ENCODE measurements around the gene MAP2K6. TPM values are rescaled to one million over a fixed set of nuclear protein-coding genes. Genes with fewer than 3 reads are reported as not detected.
A peak's percentile ranks its signal among the peaks of the same experiment; 100 is the strongest.

MAP2K6 gene
- total RNA-seq, 1 donor from 2014 or later = 10.3 TPM

DNA sequence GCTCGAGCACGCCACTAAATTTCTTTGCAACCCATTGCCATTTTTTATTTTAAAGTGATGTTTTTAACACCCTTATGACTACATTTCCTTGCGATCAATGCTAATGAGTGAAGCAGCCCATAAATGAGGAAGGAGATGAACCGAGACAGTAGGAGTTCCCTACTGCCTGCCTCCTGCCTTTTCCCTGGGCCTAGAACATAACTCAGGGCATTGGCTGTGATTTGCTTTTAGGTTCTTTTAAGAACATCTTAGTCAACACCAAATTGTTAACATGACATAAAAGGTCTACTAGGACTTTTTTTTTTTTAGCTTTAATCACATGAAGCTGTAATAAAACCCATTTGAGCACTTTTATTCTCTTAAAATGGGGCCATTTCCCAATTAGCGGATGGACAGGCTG, 81.3 kb downstream of the MAP2K6 start:
- H3K9me3 ChIP-seq = no peaks in the 10 kb centered on the region
- intact Hi-C loops (cut with DNase I) = no loop called here
- no peak overlapping the region for H3K4me3 ChIP-seq
- no peak for DNase-seq (ENCODE audit: extremely low spot score in 2 of 2)
- H3K27ac ChIP-seq = no peak overlapping the region
- TF ChIP-seq POLR2A (IDR thresholded peaks at IDR 0.05) (no peak), POLR2AphosphoS5 (IDR thresholded peaks at IDR 0.05; ENCODE audit: insufficient read depth in 1 of 2, low read depth in 1 of 2) (no peak)
- TF ChIP-seq, protein P1, sequence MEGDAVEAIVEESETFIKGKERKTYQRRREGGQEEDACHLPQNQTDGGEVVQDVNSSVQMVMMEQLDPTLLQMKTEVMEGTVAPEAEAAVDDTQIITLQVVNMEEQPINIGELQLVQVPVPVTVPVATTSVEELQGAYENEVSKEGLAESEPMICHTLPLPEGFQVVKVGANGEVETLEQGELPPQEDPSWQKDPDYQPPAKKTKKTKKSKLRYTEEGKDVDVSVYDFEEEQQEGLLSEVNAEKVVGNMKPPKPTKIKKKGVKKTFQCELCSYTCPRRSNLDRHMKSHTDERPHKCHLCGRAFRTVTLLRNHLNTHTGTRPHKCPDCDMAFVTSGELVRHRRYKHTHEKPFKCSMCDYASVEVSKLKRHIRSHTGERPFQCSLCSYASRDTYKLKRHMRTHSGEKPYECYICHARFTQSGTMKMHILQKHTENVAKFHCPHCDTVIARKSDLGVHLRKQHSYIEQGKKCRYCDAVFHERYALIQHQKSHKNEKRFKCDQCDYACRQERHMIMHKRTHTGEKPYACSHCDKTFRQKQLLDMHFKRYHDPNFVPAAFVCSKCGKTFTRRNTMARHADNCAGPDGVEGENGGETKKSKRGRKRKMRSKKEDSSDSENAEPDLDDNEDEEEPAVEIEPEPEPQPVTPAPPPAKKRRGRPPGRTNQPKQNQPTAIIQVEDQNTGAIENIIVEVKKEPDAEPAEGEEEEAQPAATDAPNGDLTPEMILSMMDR (IDR thresholded peaks at IDR 0.05) = no peak
- H3K36me3 ChIP-seq = no peaks in the 10 kb centered on the region
- peaks cover 4% of the 10 kb centered on the region for H3K4me1 ChIP-seq
- no peaks in the 10 kb centered on the region for H3K27me3 ChIP-seq

DNA sequence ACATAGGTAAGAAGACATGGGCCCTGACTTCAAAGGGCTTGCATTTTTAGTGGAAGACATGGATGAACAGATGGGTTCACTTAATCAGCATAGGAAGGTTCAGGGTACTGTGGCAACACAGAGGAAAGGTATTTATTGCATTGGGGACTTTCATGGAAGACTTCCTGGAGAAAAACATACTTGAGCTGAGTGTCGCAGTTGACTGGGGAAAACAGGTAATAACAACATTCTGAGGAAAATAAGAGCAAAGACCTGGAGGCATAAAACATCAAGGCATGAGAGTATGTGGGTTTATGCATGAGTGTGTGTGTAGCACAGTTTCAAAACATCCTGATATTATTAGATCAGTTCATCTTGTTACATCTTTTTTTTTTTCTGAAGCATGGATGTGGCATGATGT, 82.7 kb downstream of the MAP2K6 start:
- Histone ChIP-seq H3K27me3 (no peaks in the 10 kb centered on the region), H3K27ac (no peak overlapping the region), H3K4me3 (no peak overlapping the region), H3K9me3 (no peaks in the 10 kb centered on the region), H3K4me1 (peaks cover 17% of the 10 kb centered on the region), H3K36me3 (no peaks in the 10 kb centered on the region)
- no peak for TF ChIP-seq POLR2A (IDR thresholded peaks at IDR 0.05)
- TF ChIP-seq POLR2AphosphoS5 (IDR thresholded peaks at IDR 0.05; ENCODE audit: insufficient read depth in 1 of 2, low read depth in 1 of 2) = no peak
- TF ChIP-seq, protein P1 (IDR thresholded peaks at IDR 0.05) = no peak
- intact Hi-C loops (cut with DNase I) = no loop called here
- no peak for DNase-seq (ENCODE audit: extremely low spot score in 2 of 2)

DNA sequence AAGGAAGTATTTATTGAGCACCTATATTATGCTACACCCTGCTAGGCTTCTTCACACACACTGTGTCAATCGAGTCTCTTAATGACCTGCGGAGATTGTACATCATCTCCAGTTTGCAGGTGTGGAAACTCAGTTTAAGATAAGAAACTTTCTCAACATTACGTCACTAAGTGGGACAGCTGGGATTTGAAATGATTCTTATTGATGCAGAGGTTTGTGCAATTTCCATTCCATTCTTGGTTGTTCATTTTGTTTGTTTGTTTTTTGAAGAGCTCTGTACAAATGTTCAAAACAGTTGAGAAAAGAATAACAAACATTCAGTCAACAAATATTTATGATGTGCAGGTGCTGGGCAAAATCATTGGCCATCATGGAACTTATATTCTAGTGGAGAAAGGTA, 84.8 kb downstream of the MAP2K6 start:
- TF ChIP-seq, protein P1 (IDR thresholded peaks at IDR 0.05) = no peak
- TF ChIP-seq POLR2A (IDR thresholded peaks at IDR 0.05) = no peak
- Histone ChIP-seq H3K4me3 (no peak overlapping the region), H3K4me1 (peaks cover 23% of the 10 kb centered on the region), H3K36me3 (no peaks in the 10 kb centered on the region), H3K27ac (no peak overlapping the region), H3K9me3 (no peaks in the 10 kb centered on the region), H3K27me3 (no peaks in the 10 kb centered on the region)
- intact Hi-C loops (cut with DNase I) = no loop called here
- no peak for DNase-seq (ENCODE audit: extremely low spot score in 2 of 2)

DNA sequence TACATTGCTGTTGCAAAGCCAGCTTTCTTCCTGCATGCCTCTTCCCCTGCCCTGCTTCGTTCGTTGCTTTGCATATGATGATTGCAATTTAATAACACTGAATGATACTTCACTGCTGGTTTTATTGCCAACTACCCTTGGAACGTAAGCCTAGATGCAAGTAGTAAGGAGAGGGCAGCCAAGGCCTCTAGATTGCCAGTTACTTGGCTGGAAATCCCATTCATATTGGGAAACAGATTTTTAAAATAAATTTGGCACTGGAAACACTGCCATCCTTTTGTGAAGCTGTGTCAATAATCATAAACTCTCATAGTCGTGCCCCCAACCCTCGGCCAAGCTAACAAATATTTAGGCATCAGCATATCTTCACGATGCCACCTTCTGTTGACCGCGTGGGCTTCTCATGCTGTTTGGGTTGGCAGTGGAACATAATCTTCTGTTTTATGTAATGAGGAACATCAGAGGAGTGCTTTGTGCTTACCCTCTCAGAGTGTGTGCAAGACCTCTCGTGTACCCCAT, 86.5 kb downstream of the MAP2K6 start:
- Histone ChIP-seq H3K27me3 (no peaks in the 10 kb centered on the region), H3K4me1 (peaks cover 23% of the 10 kb centered on the region), H3K9me3 (no peaks in the 10 kb centered on the region), H3K27ac (peak overlapping the region; percentile 27), H3K4me3 (no peak overlapping the region), H3K36me3 (no peaks in the 10 kb centered on the region)
- no peak for DNase-seq (ENCODE audit: extremely low spot score in 2 of 2)
- intact Hi-C loops (cut with DNase I) = no loop called here
- TF ChIP-seq, protein P1 (IDR thresholded peaks at IDR 0.05) = no peak
- TF ChIP-seq POLR2A (IDR thresholded peaks at IDR 0.05) (no peak), POLR2AphosphoS5 (IDR thresholded peaks at IDR 0.05; ENCODE audit: insufficient read depth in 1 of 2, low read depth in 1 of 2) (no peak)

DNA sequence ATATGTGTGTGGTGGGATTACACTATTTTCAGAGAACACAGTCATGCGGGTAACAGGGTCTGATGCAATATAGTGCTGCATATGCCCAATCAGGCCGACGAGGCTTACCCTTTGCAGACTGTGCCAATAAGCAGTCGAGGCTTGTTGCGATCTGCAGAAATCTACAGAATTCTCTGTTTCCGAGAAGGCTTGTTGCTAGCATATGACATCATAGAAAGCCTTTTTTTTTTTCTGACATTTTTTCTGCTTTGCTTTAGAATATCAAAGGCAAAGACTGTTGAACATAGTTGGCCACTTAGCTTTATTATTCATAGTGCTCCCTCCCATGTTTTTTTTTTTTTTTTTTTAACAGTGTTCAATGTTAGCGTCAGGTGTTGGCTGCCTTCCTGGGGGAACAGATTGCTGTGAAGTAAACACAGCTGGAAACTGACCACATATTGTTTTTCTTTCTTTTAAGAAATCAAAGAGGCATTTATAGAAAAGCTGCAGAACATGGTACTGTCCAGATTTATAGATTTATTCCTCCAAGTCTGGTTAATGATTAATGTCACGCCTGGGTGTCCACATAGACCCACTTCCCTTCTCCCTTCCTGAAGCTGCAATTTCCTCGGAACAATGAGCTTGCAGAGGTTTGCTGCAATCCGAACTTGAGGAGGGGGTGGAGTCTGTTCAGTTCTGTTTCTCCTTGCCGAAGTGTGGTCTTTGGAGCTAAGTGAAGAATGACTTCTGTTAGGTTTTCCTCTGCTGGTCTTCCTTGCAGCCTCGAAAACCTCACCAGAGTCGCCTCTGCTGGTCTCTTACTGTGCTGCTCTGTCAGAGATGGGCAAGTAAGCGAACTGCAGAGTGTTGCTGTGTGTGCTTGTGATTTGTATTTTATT, 87.3 kb downstream of the MAP2K6 start:
- TF ChIP-seq POLR2AphosphoS5 (IDR thresholded peaks at IDR 0.05; ENCODE audit: insufficient read depth in 1 of 2, low read depth in 1 of 2) = peak in 1 of 2 donors; percentile 21
- TF ChIP-seq, protein P1 (IDR thresholded peaks at IDR 0.05) = no peak
- Histone ChIP-seq H3K36me3 (no peaks in the 10 kb centered on the region), H3K9me3 (no peaks in the 10 kb centered on the region), H3K27me3 (no peaks in the 10 kb centered on the region), H3K27ac (peak overlapping the region; percentile 27), H3K4me3 (peak overlapping the region; percentile 14 to 19), H3K4me1 (peaks cover 23% of the 10 kb centered on the region)
- intact Hi-C loops (cut with DNase I) = no loop called here
- no peak for DNase-seq (ENCODE audit: extremely low spot score in 2 of 2)
